Cerebellar nuclear complex (tissue), 1 donor: ENCODE results near the gene ZNF460.
"Not testable (repeated sequence)": the region's sequence is repeated elsewhere in the genome, so short reads cannot be mapped to it uniquely, and the experiment has no call there.

ENCODE experiments used
- DNase-seq, 2 experiments: peaks; one replicate each; lab custom pipeline; 2025; lab: John Stamatoyannopoulos, UW

Gene ZNF460

DNA sequence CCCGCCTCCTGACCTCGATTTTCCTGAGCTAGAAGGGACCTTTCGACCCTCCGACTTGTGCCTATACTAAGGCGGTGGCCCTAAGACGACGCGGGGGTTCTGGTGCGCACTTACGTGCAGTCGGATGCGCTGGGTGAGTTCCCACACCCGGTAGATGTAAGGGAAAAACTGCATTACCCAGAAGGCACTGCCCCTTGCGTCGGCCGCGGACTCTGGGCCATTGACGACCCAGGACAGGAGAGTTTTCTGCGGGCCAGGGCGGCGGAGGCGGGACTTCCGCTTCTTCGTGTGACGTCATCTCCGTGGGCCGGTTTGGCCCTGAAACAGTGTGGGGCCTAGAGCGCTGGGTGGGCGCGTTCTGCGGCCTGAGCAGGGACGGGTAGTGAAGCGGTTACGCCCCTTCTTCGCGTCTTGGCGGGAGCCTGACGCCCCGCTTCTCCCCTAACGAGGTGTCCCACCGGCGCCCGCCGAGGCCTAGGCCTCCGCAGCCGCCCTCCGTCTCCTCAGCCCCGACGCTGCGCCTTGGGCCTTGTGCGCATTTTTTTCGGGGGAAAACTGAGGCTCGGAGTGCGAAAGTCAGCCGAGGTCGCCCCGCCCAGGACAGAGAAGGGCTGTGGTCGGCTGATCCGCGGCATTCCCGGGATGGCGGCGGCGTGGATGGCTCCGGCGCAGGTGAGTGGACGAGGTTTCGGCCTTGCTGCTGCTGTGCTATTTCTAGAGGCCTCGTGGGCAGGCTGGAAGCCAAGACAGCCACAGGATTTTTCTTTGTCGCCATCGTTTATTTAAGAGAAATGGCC is at the start of gene ZNF460:
Gene ZNF460, plus strand, starts transcription at position 321 of the 797 bp plus-strand sequence. Its CDS starts 322 bp downstream, at position 643.
- DNase-seq = peak; percentile 77 to 92

DNA sequence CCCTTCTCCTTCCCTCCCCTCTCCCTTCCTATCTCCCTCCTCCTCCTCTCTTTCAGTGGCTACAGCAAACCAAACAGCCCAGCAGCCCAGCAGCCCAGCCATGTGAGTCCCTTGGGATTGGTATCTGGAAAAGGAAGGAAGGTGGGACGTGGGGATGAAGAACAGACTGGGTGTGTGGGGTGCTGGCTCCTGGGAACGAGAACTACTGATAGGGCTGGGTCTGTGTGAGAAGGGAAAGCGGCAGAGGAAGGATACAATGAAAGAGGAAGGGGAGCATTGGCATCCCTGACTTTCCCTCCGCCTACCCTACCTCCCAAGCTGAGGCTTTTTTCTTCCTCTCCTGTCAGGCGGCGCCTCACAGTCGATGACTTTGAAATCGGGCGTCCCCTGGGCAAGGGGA is 48.6 kb upstream of the ZNF460 start:
- no peak for DNase-seq

DNA sequence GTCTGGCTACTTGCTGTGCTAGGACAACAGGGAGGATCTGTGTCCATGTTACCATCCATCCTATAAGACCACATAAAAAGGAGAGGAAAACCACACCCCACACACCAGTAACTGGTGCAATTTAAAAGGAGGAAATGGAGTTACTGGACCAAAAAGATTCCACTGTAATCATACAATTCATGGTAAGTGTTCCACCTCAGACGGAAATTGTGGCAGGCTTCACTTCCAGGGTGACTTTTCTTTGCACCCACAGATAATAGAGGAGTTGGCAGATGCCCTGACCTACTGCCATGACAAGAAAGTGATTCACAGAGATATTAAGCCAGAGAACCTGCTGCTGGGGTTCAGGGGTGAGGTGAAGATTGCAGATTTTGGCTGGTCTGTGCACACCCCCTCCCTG is 47.1 kb upstream of the ZNF460 start:
- DNase-seq = no peak

DNA sequence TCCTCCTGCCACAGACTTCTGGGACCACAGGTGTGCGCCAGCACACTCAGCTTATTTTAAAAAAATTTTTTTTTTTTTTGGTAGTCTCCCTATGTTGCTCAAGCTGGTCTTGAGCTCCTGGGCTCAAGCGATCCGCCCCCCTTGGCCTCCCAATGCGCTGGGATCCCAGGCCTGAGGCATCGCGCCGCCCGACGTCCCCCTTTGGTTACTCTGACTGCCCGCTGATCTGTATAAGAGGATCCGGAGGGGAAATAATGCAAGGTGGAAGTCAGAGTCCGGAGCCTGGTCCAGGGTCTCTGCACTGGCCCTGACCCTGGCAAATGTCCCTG is 40.3 kb upstream of the ZNF460 start:
- no peak for DNase-seq

DNA sequence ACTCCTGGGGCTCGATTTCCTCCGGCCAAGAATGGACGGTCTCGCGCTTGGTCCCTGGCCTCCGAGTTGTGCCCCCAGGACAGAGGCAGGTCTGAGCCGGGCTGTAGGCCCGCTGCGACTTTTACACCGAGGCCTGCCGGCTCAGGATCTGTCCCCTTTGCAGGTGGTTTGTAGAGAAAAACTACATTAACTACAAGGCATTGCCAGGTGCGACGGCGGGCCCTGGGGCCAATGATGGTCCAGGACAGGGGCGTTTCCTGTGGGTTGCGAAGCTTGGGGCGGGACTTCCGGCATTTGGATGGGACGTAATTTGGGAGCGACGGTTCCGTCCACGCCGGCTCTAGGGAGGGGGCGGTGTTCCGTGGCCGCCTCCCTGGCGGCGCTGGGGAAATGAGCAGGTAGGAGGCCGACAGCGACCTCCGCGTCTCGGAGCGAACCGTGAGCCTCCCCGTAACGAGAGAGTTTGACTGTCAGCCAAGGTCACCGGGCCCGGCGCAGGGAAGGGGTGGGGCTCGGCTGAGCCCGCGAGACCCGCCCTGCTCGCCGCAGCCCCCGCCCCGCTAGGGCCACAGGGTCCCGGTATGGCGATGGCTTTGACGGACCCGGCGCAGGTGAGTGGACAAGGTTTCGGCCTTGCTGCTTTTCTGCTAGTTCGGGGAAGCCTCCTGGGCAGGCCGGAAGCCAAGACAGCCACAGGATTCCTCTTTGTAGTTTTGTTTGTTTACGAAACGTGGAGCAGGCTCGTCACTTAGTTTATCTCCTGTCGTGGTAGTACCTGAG is 39.8 kb upstream of the ZNF460 start, which contains the start of gene ZNF805:
Gene ZNF805, plus strand, starts transcription at position 322 of the 780 bp plus-strand sequence. Its CDS starts 260 bp downstream, at position 582.
- peak; percentile 64 to 88 for DNase-seq

DNA sequence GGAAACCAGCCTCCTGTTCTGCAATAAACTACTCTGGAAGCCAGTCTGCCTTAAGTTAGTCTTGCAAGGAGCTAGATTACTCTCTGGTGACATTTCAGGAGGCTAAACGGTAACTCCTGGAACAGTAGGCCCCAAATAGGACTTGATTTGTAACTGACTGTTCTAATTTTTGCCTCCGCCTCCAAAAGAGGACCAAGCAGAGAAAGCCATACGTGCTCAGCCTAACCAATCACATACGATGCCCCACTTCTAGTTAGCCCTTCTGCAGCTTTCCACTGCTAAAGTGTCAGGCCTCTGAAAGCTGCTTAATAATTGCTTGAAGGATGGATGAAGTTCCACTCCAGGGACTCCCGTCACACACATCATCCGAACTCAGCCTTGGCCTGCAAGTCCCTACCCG is 39.1 kb upstream of the ZNF460 start:
- no peak for DNase-seq

DNA sequence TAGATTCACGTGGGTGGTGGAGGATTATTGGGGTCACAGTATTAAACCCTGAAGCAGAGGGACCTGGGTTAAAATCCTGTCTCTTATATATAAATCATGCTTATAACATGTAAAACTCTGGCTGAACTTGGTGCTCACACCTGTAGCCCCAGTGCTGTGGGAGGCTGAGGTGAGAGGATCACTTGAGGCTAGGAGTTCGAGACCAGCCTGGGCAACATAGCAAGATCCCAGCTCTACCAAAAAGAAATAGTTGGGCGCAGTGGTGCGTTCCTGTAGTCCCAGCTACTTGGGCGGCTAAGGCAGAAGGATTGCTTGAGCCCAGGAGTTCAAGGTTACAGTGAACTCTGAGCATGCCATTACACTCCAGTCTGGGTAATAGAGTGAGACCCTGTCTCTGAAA is 37.5 kb upstream of the ZNF460 start:
- DNase-seq = no peak

DNA sequence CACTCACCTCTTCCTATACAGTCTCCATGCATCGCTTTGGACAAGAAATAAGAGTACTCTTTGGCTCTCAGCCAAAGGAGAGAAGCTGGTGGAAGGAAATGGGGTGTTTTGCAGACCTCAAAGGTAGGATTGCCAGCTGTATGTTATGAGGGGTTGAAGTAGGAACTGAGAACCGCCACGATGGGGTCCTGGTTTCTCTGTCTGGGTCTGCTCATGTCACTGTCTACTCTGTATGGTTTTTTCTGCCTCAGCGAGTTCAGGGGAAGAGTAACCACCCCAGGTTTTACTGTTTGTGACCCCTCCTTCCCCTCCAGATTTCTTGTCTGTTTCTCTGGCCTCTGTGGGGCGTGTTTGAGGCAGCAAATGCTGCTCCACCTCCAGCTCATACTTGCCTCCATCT is 35.8 kb upstream of the ZNF460 start:
- DNase-seq = no peak

DNA sequence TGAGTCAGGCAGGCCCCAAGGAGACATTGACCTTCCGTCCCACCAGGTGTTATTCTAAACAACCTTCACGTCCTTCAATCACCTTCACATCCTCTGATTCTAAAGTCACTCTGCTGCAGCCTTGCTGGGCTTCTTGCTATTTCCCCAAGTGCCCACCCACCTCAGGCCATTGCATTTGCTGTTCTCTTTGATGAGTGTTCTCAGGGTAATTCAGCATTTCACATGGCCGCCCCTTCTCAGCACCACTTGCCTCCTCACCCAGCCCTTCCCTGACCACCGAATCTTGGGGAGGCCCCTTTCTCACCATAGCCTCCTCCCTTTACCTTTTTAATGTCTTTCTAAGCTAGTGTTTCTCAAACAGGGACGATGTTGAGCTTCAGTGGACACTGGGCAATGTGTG is 35.2 kb upstream of the ZNF460 start:
- DNase-seq = no peak

DNA sequence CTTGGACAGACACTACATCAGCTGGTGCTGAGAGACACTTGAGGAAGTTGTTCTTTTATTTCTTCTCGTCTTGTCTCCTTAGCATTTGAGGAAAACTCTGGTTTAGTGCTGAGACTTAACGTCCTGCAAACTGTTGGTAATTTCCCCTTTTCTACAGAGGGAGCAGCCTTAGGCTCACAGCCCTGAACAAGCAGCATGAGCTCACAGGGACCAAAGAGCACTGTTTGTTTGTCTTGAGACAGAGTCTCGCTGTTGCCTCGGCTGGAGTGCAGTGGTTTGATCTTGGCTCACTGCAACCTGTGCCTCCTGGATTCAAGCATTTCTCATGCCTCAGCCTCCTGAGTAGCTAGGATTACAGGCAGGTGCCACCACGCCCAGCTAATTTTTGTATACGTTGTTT is 34.3 kb upstream of the ZNF460 start:
- no peak for DNase-seq

DNA sequence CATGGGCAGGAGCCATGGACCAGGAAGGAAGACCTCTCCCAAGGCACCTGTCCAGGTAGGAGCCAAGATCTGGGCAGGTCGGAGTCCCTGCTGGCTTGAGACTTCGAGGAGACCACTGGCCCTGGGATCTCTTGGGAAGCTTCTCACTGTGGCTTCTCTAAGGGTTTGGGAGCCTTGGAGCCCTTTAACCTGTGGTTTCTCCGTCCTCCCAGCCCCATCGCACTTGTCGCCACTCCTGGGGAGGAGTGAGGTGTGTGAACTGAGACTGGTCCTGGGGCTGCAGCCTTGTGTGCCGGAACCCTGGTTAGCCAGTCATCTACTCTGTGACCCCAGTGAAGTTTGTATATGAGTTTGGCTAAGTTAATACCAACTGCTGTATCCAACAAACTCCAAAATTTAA is 31.6 kb upstream of the ZNF460 start:
- DNase-seq = no peak

DNA sequence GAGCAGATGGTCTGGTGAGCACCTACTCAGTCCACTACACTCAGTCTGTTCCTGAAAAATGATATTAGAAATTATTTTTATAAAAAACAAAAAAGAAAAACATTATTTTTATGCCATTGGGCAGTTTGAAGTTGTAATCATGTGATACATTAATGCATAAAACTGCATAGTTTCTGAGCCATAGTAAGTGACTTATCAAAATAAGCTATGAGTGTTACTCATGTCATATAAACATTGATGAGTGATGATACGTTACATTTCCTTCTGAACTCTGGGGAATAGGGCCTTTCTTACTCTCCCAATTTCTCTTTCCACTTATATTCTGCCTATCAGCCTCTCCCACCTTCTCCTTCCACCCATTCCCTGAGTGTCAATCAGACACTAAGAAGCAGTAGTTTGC is 31.0 kb upstream of the ZNF460 start:
- no peak for DNase-seq

DNA sequence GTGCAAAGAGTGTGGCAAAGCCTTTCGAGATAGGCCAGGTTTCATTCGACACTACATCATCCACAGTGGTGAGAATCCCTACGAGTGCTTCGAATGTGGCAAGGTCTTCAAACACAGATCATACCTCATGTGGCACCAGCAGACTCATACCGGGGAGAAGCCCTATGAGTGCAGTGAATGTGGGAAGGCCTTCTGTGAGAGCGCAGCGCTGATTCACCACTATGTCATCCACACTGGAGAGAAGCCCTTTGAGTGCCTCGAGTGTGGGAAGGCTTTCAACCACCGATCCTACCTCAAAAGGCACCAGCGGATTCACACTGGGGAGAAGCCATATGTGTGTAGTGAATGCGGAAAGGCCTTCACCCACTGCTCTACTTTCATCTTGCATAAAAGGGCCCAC is 26.5 kb upstream of the ZNF460 start:
- DNase-seq = not testable (repeated sequence)

DNA sequence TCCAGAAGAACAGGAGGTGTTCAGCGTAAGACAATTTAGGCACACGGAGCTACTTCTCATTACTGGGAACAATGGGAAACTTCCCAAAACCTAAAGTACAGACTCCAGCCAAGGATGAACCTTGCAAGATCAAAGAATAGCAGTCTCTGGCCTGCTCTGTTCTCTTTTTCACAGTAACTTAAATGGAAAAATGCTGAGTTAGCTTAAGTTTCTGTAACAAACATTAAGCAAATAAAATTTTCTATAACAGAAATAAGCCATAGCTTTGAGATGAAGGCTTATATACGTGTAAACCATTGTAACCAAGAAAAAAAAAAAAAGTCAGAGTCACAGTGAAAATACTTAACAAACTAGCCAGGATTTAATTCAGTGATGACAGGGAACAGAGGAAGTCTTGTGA is 18.2 kb upstream of the ZNF460 start:
- no peak for DNase-seq

DNA sequence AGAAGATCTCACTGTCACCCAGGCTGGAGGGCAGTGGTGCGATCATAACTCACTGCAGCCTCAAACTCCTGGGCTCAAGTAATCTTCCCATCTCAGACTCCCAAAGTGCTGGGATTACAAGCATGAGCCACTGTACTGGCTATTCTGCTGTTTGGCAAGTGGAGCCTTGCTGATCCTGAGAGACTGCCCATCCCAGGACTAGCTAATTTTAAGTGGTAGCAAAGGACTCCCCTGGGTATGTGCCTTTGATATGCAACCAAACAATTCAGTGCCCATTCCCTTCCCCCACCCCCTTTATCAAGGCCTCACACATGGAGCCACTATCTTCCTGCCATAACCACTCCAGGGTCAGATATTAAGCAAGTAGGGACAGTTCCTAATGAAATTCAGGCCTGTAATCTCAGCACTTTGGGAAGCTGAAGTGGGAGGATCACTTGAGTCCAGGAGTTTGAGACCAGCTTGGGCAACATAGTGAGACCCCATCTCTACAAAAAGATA is 17.0 kb upstream of the ZNF460 start:
- DNase-seq = no peak

DNA sequence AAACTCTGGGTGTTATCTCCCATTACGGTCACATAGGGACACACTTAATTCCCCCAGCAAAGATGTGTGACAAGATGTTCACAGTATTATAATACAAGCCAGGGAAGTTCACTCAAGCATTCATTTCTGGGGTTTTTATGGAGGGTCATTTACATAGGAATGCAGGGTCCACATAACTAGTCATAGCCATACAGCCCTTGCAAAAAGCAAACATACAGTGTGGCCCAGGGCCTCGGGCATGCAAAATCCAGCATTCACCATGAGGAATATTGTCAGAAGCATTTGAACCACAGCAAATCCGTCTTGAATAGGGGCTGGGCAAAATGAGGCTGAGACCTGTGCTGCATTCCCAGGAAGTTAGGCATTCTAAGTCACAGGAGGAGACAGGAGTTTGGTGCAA is 13.0 kb upstream of the ZNF460 start:
- DNase-seq = no peak

DNA sequence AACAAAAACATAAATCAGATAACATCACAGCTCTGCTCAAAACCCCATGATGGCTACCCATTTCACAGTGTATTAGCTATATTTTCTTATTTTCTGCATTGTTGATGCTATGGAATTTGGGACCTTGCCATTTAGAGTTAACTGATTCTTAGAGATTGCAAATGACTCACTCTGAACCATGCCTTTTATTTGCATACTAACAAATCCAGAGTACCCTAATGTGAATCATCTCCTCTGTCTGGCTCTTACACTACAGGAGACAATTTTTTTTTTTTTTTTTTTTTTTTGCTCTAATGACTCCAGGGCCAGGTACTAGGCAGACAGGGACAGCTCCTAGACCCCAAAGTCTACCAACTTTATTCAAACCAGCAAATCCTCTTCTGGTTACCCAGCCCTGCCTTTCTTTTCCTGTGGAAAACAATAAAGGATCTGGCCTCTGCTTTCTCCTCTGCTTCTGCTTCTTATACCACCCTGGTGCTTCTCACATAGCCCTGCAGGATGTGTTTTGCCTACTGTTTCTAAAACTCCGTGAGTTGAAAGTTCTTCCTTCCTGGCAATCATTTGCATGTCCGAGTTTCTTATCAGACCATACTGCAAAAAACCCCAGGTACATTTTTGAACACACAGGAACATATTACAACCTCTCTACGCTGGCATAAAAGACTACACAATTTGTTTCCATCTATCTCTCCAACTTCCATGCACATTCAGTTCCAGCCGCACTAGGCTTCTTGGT is 10.6 kb upstream of the ZNF460 start:
- no peak for DNase-seq

DNA sequence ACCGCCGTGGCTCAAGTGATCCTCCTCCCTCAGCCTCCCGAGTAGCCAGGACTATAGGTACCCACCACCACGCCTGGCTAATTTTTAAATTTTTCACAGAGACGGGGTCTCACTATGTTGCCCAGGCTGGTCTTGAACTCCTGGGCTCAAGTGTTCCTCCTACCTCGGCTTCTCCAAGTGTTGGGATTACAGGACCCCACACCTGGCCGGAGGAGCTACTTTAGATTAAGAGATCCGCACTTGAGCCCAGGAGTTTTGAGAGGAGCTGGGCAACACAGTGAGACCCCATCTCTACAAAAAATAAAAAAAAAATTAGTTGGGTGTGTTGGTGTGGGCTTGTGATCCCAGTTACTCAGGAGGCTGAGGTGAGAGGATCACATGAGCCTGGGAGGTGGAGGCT is 9.0 kb upstream of the ZNF460 start:
- DNase-seq = no peak

DNA sequence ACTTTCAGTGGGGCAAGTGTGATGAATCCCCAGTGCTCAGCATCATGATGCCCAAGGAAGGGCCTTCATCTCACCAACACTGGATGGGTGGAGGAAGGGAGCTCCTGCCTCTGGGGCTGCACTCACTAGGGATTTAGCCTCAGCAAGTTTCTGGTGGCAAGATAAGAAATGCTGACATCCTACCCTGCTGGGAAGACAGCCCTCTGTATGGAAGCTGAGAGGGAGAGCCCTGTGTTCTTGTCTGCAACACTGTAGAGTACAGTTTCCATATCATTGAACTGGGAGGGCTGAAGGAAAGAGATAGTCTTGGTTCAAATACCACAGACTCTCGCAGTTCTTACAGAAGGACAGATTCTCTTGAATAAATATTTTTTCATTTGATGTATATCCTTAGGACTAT is 7.3 kb upstream of the ZNF460 start:
- no peak for DNase-seq

DNA sequence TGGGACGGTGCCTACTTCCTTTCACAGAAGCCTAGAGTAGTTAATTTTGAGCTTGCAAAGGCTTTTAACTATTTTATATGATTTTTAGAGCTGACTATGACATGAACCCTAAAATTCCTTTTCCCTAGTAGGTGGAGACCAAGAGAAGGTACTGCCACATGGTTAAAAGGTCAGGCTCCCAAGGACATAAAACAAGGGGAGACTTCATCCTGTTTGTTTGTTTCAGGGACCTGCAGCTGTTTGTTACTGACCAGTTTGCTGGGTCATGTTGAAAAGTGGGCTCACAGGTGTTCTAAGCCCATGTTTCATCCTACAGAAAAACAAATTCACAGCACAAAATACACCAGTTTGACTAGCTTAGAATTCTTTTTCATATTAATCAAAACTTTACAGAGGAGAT is 3.9 kb upstream of the ZNF460 start:
- DNase-seq = no peak

DNA sequence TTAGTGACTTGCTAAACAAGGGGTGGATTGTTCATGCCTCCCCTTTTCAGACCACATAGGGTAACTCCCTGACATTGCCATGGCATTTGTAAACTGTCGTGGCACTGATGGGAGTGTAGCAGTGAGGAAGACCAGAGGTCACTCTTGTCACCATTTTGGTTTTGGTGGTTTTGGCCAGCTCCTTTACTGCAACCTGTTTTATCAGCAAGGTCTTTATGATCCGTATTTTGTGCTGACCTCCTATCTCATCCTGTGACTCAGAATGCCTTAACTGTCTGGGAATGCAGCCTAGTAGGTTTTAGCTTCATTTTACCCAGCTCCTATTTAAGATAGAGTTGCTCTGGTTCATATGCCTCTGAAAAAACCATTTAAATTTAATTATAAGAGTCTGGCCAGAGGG is 1.8 kb upstream of the ZNF460 start:
- not testable (repeated sequence) for DNase-seq

DNA sequence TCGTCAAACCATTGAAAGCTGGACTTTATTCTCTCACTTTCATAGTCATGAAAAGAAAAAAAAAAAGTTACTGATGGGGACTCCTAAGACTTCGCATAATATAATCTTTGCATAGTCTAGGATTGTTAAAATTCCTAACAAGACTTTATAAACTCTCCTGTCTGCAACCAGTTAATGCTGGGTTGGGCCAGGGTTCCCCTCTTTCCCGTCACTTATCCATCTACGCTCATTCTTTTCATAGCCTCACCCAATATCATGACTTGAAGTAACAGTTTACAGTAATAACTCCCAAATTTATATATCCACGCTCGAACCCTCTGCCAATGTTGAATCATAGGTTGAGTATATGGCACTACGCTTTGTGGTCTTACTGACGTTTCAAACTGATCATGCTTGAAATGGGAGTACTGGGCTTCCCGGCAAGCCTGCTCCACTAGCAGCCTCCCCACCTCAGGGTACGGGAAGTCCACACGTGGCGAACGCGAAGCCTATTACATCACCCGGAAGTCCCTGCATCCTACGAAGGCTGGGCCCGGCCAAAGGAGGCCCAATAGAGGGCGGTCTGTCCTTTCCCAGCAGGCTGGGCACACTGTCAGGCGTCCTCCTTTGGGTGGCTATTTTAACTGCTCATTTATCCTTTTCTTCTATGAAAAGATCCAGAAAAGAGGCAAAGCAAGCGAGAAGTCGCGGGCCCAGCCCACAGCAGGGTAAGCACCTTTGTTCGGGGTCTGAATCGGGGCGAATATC is 694 bp upstream of the ZNF460 start:
- peak; percentile 67 to 77 for DNase-seq
